CD4-positive, alpha-beta T cell treated with Interleukin-12 subunit alpha and Interleukin-12 subunit beta, for 1 hour (primary cell): ENCODE measurements around the gene SCG5.

Experiments
- DNase-seq: peaks from one replicate; pipeline ENCODE4 v3.0.0-alpha.2; 2020

Gene SCG5

DNA sequence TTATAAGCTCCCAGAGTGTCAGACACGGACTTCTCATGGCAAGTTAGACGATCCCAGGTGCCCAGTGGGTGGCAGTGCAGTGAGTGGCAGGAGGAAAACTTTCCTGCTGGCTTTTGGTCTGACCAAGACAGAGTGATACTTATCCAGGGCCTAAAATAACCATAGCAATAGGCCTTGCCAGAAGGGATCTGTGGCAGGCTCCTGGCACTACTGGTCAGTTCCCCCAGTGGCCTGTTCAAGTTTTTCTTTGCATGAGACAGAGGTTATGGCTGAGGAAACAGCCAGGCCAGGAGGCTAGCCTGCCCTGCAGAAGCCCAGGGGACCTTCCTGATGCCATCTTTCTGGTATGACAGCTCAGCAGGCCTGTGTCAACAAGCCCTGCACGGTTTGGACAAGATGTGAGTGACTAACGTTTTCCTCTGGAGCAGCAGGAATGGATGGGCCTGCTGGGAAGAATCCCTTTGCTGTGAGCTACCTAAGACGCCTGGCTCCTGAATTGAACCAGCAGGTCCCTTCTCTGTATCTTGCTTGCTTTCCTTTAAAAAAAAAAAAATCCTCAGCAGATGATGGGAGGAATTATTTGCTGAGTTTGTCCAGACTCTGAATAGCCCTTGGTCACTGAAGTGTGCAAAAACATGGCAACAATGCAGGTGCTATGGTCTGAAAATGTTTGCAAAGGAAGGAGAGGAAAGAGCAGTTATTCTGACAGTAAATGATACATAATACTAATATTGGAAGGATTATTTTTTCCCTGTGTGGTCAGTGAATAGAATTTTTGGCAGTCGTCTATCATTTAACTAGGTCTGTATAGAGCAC is 18.0 kb downstream of the SCG5 start:
- no peak for DNase-seq

DNA sequence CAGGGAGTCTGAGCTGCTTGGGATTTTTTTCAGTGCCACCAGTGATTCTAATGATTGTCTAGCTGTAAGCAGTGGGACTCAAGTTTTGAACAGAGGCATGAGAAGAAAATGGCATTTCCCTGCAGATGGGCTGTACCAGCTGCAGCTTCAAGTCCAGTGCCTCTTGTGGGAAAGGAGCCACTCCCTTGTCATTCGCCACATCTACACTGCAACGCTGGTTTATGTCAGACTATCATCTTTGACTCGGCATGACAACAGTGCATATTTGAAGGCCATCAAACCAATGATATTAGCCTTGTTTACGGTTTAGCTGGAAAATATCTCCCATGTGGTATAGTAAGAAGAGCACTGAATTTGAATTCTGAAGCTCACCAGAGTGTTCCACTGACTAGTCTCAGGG is 22.2 kb downstream of the SCG5 start:
- no peak for DNase-seq

DNA sequence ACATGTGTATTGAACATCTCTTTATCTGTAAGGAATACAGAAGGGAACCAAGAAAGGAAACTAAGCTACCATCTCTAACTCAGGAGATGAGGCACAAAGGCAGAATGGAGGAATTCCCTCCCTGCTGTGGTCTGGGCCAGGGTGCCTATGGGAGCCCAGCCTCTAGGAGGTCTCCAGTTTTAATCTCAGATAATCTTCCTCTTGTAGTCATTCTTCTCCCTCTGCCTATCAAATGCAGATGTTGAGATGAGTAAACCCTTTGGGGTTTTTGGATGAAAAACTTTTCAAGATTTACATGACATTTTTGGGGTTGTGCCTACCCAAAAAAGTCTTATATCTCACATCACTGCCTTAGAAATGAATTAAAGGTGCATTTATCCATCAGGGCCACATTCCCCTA is 23.3 kb downstream of the SCG5 start:
- DNase-seq = no peak

DNA sequence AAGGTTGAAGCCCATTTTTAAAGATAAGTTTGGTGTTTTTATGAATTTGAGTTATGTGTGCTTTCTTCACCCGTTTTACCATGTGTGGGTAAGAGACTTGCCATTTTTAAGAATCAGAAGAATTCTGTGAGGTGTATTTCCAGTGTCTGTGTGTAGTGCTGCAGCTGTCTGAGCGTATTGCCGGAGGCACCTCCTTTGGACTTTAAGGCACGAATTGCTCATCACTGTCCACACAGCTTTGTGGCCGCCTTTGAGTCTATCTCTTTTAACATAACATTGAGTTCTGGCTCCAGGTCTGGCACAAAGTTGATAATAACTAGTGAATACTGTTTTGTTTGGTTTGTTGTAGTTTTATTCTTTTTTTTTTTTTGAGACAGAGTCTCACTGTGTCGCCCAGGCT is 25.8 kb downstream of the SCG5 start:
- DNase-seq = no peak

DNA sequence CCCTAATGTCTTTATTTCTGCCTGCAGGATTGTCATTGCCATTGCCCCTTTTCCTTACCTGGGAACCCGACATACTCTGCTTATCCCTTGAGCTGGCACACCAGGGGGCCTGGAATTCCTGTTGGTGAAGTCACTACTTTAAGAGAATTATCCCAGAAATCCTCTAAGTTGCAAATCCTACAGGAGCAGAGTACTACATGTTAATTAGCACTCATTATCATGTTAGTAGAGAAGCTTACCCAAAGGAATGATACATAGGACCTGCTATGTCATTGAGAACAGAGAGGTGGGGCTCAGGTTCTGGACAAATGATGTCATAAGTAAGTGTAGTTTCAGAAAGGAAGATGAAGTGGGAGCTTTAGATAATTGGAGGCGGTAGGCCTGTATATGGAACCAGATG is 27.4 kb downstream of the SCG5 start:
- no peak for DNase-seq

GRCh38 chr15:32669896-32670611 is 28.5 kb downstream of the SCG5 start:
- no peak for DNase-seq

- DNase-seq = no peak
These were observed 29.1 kb downstream of the SCG5 start for GRCh38 chr15:32670623-32671022.

DNA sequence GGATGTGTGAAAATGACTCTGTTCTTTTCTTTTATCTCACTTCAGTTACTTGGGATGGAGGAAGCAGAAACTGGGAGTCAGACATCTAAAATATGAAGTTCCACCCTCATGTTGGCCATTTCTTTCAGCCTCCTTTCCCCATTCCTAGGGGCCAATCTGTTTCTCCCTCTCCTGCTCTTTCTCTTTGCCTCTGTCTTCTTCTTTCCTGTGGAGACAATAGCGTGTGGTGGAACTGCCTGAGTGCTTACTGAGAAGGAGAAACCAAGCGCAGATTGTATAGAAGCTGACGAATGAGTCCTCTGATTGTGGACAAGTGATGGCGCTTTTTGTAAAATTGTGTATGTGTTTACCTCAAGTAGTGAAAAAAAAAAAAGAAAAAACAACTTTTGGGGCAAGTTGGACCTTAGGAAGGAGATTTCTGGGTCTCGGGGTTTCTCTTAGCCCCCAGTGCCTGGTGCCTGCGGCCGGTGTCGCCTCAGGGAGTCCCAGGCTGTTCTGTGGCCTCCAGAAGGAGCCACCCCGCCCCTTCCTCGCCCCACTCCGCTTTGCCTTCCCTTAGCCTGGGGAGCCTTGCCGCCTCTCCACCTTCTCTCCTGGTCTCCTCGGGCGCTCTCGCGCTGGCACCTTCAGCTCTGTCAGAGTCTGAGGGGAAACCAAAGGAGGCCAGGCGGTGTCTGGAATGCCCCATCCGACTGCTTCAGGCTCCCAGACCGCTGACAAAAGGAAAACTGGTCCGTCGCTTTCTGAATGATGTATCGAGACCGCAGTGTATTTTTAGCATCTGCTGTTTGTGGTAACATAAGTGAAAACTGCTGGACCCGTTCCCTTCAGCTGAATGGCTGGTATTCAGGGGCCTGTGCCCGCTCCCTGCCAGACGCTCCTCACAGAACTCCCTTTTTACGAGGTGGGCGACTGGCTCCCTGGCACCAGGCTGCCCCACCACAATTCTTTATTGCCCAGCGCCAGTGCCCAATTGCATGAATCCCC is 30.1 kb downstream of the SCG5 start:
- DNase-seq = no peak

DNA sequence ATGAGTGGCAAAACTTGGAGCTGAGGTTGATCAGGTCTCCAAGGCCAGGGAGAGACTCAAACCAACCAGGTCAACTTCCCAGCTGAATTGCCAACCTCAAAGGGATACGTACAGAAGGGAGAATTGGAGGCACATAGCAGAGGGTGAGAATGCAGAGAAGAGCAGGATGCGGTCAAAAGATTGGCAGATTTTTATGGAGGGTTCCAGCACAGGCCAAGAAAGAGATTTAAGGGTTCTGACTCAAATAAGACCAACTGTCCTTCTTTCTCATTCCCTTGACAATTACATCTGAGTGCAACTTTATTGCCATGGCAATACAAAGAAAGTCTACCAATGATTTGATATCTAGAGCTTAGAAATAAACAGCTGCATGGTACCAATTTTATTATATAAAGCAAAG is 33.2 kb downstream of the SCG5 start:
- DNase-seq = no peak

DNA sequence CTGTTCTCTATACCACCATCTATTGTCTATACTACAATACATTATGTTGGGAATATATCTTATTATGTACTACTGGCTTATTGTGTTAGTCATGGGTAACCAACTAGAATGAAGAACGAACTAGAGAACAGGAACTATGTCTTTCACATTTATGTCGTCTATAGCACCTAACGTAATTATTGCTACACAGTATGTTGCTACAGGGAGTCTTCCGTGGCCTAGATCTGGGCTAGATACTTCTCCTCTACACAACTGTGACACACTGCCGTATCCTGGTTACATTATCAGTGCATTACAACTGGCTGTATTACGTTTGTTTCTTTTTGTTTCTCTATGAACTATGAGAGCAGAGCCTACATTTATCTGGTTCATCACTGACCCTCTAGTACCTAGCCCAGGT is 34.0 kb downstream of the SCG5 start:
- no peak for DNase-seq

DNA sequence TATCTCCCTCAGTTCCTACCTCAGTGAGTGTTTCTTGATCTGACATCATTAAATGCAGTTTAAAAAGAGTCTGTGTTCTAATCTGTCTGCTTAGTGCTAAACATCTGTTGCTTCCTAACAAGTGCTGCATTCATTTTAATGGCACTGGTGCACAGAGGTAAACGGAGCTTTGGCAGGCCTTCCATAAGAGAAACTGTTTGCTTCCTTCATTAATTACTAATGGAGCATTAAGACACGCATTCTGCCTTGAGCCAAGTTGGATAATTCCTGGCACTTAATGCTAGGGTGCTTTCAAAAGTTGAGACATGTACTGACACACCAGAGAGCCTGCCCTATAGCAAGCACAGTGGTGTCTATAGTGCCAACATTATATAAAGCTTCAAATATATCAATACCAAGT is 34.7 kb downstream of the SCG5 start:
- no peak for DNase-seq

- DNase-seq = no peak
These were observed 35.8 kb downstream of the SCG5 start for GRCh38 chr15:32677238-32677750.

DNA sequence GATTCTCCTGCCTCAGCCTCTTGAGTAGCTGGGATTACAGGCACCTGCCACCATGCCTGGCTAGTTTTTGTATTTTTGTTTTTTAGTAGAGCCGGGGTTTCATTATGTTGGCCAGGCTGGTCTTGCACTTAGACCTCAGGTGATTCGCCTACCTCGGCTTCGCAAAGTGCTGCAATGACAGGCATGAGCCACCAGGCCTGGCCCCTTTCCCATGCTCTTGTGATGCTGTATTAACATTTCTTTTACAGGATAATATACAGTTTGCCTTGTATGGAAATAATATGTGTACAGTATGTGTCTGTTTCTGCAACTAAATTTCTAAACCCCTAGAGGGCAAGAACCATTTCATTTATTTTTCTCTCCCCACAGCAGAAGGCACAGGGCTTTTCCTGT is 37.8 kb downstream of the SCG5 start:
- DNase-seq = no peak

GRCh38 chr15:32682569-32682968 is 41.1 kb downstream of the SCG5 start:
- DNase-seq = no peak

DNA sequence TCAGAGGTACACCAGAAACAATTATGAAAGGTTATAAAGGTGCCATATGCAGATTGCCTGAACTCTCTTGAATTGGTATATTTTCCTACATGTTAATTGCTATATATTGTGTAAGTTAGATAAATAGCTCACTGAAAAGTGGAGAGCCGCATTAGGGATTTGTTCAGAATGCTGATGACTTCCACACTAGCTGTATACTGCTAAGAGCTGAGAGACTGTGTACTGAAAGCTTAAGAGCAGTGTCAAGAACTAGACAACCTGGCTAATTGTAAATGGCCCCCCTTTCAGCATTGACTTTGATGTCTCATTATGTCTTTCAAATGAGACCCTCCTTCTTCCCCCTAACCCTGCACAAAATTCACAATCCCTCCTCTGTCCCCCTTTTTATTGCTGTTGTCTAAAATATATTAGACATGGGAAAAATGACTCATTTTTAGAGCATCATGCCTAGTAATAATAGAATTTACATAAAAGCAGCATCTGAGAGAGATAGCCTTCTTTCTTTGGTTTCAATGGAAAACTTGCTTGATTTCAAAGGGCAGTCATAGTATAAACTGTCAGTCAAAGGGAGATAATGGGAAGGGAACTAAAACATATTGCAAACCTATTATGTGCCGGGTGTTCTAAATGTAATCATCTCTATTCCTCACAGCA is 41.6 kb downstream of the SCG5 start:
- no peak for DNase-seq

- DNase-seq = no peak
These were observed 42.5 kb downstream of the SCG5 start for GRCh38 chr15:32683906-32684584.

- no peak for DNase-seq
These were observed 44.1 kb downstream of the SCG5 start for GRCh38 chr15:32685576-32685975.

DNA sequence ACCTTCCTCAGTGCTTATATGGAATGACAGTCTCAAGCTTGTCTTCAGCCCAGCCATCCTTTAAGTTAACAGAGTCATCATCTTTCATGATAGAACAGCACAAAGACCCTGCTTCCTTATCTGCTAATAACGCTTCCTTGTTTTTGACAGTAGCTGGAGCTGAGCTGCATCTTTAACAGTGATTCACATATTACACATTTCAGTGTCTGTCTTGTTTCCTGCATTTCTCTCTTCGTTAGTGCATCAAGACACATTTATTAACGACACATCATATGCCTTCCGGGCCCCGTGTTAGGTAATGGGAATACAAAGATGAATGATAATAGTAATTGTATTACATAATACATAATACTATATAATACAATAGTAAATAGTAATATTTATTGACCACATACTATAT is 46.0 kb downstream of the SCG5 start:
- no peak for DNase-seq

- DNase-seq = no peak
These were observed 46.7 kb downstream of the SCG5 start for GRCh38 chr15:32688151-32688639.

- DNase-seq = no peak
These were observed 49.6 kb downstream of the SCG5 start for GRCh38 chr15:32690941-32691688.

GRCh38 chr15:32691689-32692038 is 50.2 kb downstream of the SCG5 start:
- no peak for DNase-seq
